ENCODE measurements around the gene KDM2A. TPM values are rescaled to one million over a fixed set of nuclear protein-coding genes. Genes with fewer than 3 reads are reported as not detected.

Gene KDM2A
- polyA plus RNA-seq, 1 donor, result 58.5 TPM

GRCh38 chr11:67303132-67303834 is 184.2 kb downstream of the KDM2A start, which contains the start of gene SSH3:
SSH3 (plus strand) TSS chr11:67303530; CDS start chr11:67303626, 96 bp downstream.
- peak; percentile 75 to 91 for DNase-seq
- Histone ChIP-seq H3K4me1 (ENCODE audit: control insufficient read depth, insufficient read depth, low read length) (peaks cover 18% of the 10 kb centered on the region), H3K27me3 (ENCODE audit: control insufficient read depth, insufficient read depth, low read length) (no peaks in the 10 kb centered on the region), H3K4me3 (ENCODE audit: low read length) (peak within 1 kb of the TSS; percentile 69), H3K36me3 (ENCODE audit: control insufficient read depth, insufficient read depth, low read length) (peaks cover 51% of the 10 kb centered on the region), H3K9me3 (ENCODE audit: control insufficient read depth, low read depth, low read length) (peaks cover 4% of the 10 kb centered on the region), H3K27ac (ENCODE audit: low read length) (peak within 1 kb of the TSS; percentile 61)
- no CpG with 5 or more reads among the region's 65 CpGs for WGBS (ENCODE audit: insufficient coverage, low lambda C conversion rate)

GRCh38 chr11:67303835-67304411 is 184.9 kb downstream of the KDM2A start:
- peak in 1 of 2 donors; percentile 54 for DNase-seq

GRCh38 chr11:67304511-67305113 is 185.5 kb downstream of the KDM2A start:
- Histone ChIP-seq H3K27me3 (ENCODE audit: control insufficient read depth, insufficient read depth, low read length) (no peaks in the 10 kb centered on the region), H3K36me3 (ENCODE audit: control insufficient read depth, insufficient read depth, low read length) (peaks cover 54% of the 10 kb centered on the region), H3K27ac (ENCODE audit: low read length) (no peak overlapping the region), H3K4me3 (ENCODE audit: low read length) (peak overlapping the region; percentile 69), H3K4me1 (ENCODE audit: control insufficient read depth, insufficient read depth, low read length) (peaks cover 18% of the 10 kb centered on the region), H3K9me3 (ENCODE audit: control insufficient read depth, low read depth, low read length) (peaks cover 4% of the 10 kb centered on the region)
- no CpG with 5 or more reads among the region's 14 CpGs for WGBS (ENCODE audit: insufficient coverage, low lambda C conversion rate)
- DNase-seq, result no peak

More at GRCh38 chr11:67303835-67304411, 184.9 kb downstream of the KDM2A start:
- H3K4me1 ChIP-seq (ENCODE audit: control insufficient read depth, insufficient read depth, low read length), result peaks cover 18% of the 10 kb centered on the region
- no peaks in the 10 kb centered on the region for H3K27me3 ChIP-seq (ENCODE audit: control insufficient read depth, insufficient read depth, low read length)
- peaks cover 4% of the 10 kb centered on the region for H3K9me3 ChIP-seq (ENCODE audit: control insufficient read depth, low read depth, low read length)
- no CpG with 5 or more reads among the region's 43 CpGs for WGBS (ENCODE audit: insufficient coverage, low lambda C conversion rate)
- peak overlapping the region; percentile 40 for H3K27ac ChIP-seq (ENCODE audit: low read length)
- H3K4me3 ChIP-seq (ENCODE audit: low read length), result peak overlapping the region; percentile 69
- peaks cover 54% of the 10 kb centered on the region for H3K36me3 ChIP-seq (ENCODE audit: control insufficient read depth, insufficient read depth, low read length)

GRCh38 chr11:67306769-67307544 is 187.9 kb downstream of the KDM2A start:
- Histone ChIP-seq H3K4me3 (ENCODE audit: low read length) (no peak overlapping the region), H3K4me1 (ENCODE audit: control insufficient read depth, insufficient read depth, low read length) (peaks cover 14% of the 10 kb centered on the region), H3K27ac (ENCODE audit: low read length) (no peak overlapping the region), H3K36me3 (ENCODE audit: control insufficient read depth, insufficient read depth, low read length) (peaks cover 48% of the 10 kb centered on the region), H3K9me3 (ENCODE audit: control insufficient read depth, low read depth, low read length) (peaks cover 4% of the 10 kb centered on the region), H3K27me3 (ENCODE audit: control insufficient read depth, insufficient read depth, low read length) (no peaks in the 10 kb centered on the region)
- WGBS (ENCODE audit: insufficient coverage, low lambda C conversion rate), result no CpG with 5 or more reads among the region's 19 CpGs
- no peak for DNase-seq

GRCh38 chr11:67307545-67308001 is 188.5 kb downstream of the KDM2A start:
- no CpG with 5 or more reads among the region's 12 CpGs for WGBS (ENCODE audit: insufficient coverage, low lambda C conversion rate)
- no peak overlapping the region for H3K4me3 ChIP-seq (ENCODE audit: low read length)
- no peak for DNase-seq
- H3K27me3 ChIP-seq (ENCODE audit: control insufficient read depth, insufficient read depth, low read length), result no peaks in the 10 kb centered on the region
- H3K9me3 ChIP-seq (ENCODE audit: control insufficient read depth, low read depth, low read length), result peaks cover 4% of the 10 kb centered on the region
- H3K27ac ChIP-seq (ENCODE audit: low read length), result no peak overlapping the region
- H3K4me1 ChIP-seq (ENCODE audit: control insufficient read depth, insufficient read depth, low read length), result peaks cover 9% of the 10 kb centered on the region
- H3K36me3 ChIP-seq (ENCODE audit: control insufficient read depth, insufficient read depth, low read length), result peaks cover 48% of the 10 kb centered on the region

Other genes with a start within 250 kb of the KDM2A start
- 12.5 TPM for gene PC, start 160.9 kb upstream of the KDM2A start, polyA plus RNA-seq
- 16.0 TPM for gene C11orf86, start 144.0 kb upstream of the KDM2A start, polyA plus RNA-seq
- 0.06 TPM for gene SYT12, start 96.1 kb upstream of the KDM2A start, polyA plus RNA-seq
- 22.9 TPM for gene RHOD, start 62.4 kb upstream of the KDM2A start, polyA plus RNA-seq
- 82.5 TPM for gene GRK2, start 147.2 kb downstream of the KDM2A start, polyA plus RNA-seq
- 38.8 TPM for gene ANKRD13D, start 170.0 kb downstream of the KDM2A start, polyA plus RNA-seq
- gene SSH3, start 184.3 kb downstream of the KDM2A start, polyA plus RNA-seq, result 36.4 TPM
- gene POLD4, start 234.3 kb downstream of the KDM2A start, polyA plus RNA-seq, result 112 TPM